GM10248 (cell line): ENCODE data around the gene PLA2G6.

Source experiments
- CTCF ChIA-PET: fragments of 300-600 bp; sonication (Branson Sonifier 250); formaldehyde crosslinking; extraction: SDS; loops from one replicate; lab custom pipeline; 2021; ENCODE audit warnings: antibody characterized with exemption; lab: Yijun Ruan, JAX
- POLR2A ChIA-PET: fragments of 350-650 bp; sonication (Branson Sonifier 250); formaldehyde crosslinking; extraction: SDS; loops from one replicate; lab custom pipeline; 2020; ENCODE audit warnings: antibody characterized with exemption; lab: Yijun Ruan, JAX
- DNase-seq: peaks from one replicate; pipeline ENCODE4 v3.0.0; 2012; ENCODE audit errors: extremely low spot score
- CTCF ChIP-seq: IDR thresholded peaks from 2 replicates; pipeline ENCODE4 v1.5.1; 2012; ENCODE audit warnings: mild to moderate bottlenecking, low read depth; ENCODE audit errors: extremely low read depth, missing control alignments, control extremely low read depth

Gene PLA2G6

GRCh38 chr22:38115423-38116205 lies 66.0 kb downstream of the PLA2G6 start:
- no peak for TF ChIP-seq CTCF
- ChIA-PET POLR2A (no interaction called here), CTCF (interaction anchor here (0.7 to 3.2 kb wide), 21 partner anchors 9 to 237 kb away, joined by 3 to 20 read pairs (median 4); no protein-coding TSS in a partner anchor)
- DNase-seq: no peak

- ChIA-PET CTCF (interaction anchor here (0.6 to 3.2 kb wide), 49 partner anchors 8 to 459 kb away, joined by 3 to 20 read pairs (median 4); partner anchors contain the start of genes KDELR3 and PLA2G6), POLR2A (no interaction called here)
- DNase-seq: peak; percentile 91
- TF ChIP-seq CTCF: peak; percentile 90
These were observed 66.9 kb downstream of the PLA2G6 start for GRCh38 chr22:38114484-38115398.

- POLR2A ChIA-PET: no interaction called here
- CTCF ChIA-PET: interaction anchor here (1.2 to 2.1 kb wide), 4 partner anchors 9 to 117 kb away, joined by 3 to 8 read pairs (median 5); no protein-coding TSS in a partner anchor
- TF ChIP-seq CTCF: no peak
- no peak for DNase-seq
These were observed 69.2 kb downstream of the PLA2G6 start for GRCh38 chr22:38112381-38112780.

GRCh38 chr22:38111925-38112355 lies 69.7 kb downstream of the PLA2G6 start:
- ChIA-PET POLR2A (no interaction called here), CTCF (interaction anchor here (1.0 to 2.1 kb wide), 5 partner anchors 9 to 118 kb away, joined by 3 to 8 read pairs (median 4); no protein-coding TSS in a partner anchor)
- no peak for DNase-seq
- no peak for TF ChIP-seq CTCF

- ChIA-PET CTCF (interaction anchor here (1.0 to 2.1 kb wide), 4 partner anchors 10 to 119 kb away, joined by 3 to 8 read pairs (median 5); no protein-coding TSS in a partner anchor), POLR2A (no interaction called here)
- DNase-seq: no peak
- no peak for TF ChIP-seq CTCF
These were observed 70.5 kb downstream of the PLA2G6 start for GRCh38 chr22:38110863-38111852.
